H1 (cell line): Measurements from ENCODE around the gene KBTBD3. TPM values are rescaled to one million over a fixed set of nuclear protein-coding genes. Genes with fewer than 3 reads are reported as not detected.

Source experiments
- CTCF ChIA-PET: fragments of 300-600 bp; sonication (Branson Sonifier 250); formaldehyde crosslinking; loops from one replicate; lab custom pipeline; 2021; ENCODE audit not compliant: partially characterized antibody; lab: Charles Lee
- POLR2A ChIA-PET: fragments of 300-600 bp; sonication (Branson Sonifier 250); formaldehyde crosslinking; loops from one replicate; lab custom pipeline; 2021; ENCODE audit warnings: inconsistent platforms; ENCODE audit not compliant: partially characterized antibody; lab: Charles Lee
- DNase-seq, 2 experiments: peaks; one replicate each; pipeline versions ENCODE4 v3.0.0 to v3.0.0-alpha.2; 2010 to 2022; ENCODE audit warnings: low spot score in 2 of 2, low read depth in 1 of 2, mixed read lengths in 1 of 2
- FAIRE-seq: peaks from 2 replicates; lab custom pipeline; 2011; peaks lifted over from hg19 to GRCh38; lab: Jason Lieb, UNC
- H2AFZ ChIP-seq: 2 replicates; pipeline ENCODE4 v1.8.1; 2012; ENCODE audit warnings: low read length, inconsistent platforms
- H2AK5ac ChIP-seq: 2 replicates; pipeline ENCODE4 v1.6.1; 2013; ENCODE audit warnings: low read depth, low read length
- H2BK120ac ChIP-seq: replicated peaks from 2 replicates; pipeline ENCODE3; 2013; ENCODE audit warnings: low read depth, low read length, inconsistent platforms
- H2BK12ac ChIP-seq: 2 replicates; pipeline ENCODE4 v1.6.1; 2013; ENCODE audit warnings: low read depth, low read length
- H2BK15ac ChIP-seq: 2 replicates; pipeline ENCODE4 v1.6.1; 2013; ENCODE audit warnings: low read length
- H2BK20ac ChIP-seq: 2 replicates; pipeline ENCODE4 v1.6.1; 2013; ENCODE audit warnings: low read length
- H2BK5ac ChIP-seq: 2 replicates; pipeline ENCODE4 v1.6.1; 2013; ENCODE audit warnings: low read depth, low read length
- H3K14ac ChIP-seq: 2 replicates; pipeline ENCODE4 v1.6.1; 2013; ENCODE audit warnings: inconsistent platforms; ENCODE audit not compliant: insufficient read length
- H3K18ac ChIP-seq: 2 replicates; pipeline ENCODE4 v1.6.1; 2013; ENCODE audit warnings: low read length; ENCODE audit errors: extremely low read depth
- H3K23ac ChIP-seq: 2 replicates; pipeline ENCODE4 v1.6.1; 2013; ENCODE audit warnings: inconsistent platforms; ENCODE audit not compliant: insufficient read length
- H3K23me2 ChIP-seq: 2 replicates; pipeline ENCODE4 v1.6.1; 2013; ENCODE audit warnings: low read depth, low read length
- H3K27ac ChIP-seq: 2 replicates; pipeline ENCODE4 v1.6.1; 2011; ENCODE audit warnings: low read depth, low read length, inconsistent platforms
- H3K27me3 ChIP-seq, 4 experiments: replicated peaks in 1 of 4; 1 replicate in 1 of 4; 2 replicates in 3 of 4; pipeline versions ENCODE4 v1.6.1 to v1.8.1; 2011 to 2013; ENCODE audit warnings: low read length in 3 of 4, mild to moderate bottlenecking in 3 of 4, inconsistent platforms in 2 of 4, mixed read lengths in 2 of 4, moderate library complexity in 1 of 4; ENCODE audit not compliant: control insufficient read depth in 3 of 4, insufficient read depth in 3 of 4; ENCODE audit errors: extremely low read depth in 1 of 4
- H3K36me3 ChIP-seq, 4 experiments: 2 replicates each; pipeline versions ENCODE4 v1.6.1 to v1.8.1; 2011 to 2013; ENCODE audit warnings: mild to moderate bottlenecking in 4 of 4, low read length in 3 of 4, moderate library complexity in 2 of 4, control low read depth in 1 of 4, inconsistent platforms in 1 of 4; ENCODE audit not compliant: insufficient read depth in 4 of 4, control insufficient read depth in 2 of 4
- H3K4ac ChIP-seq: replicated peaks from 2 replicates; pipeline ENCODE3; 2013; ENCODE audit warnings: low read length, low read depth, mixed read lengths, inconsistent platforms; ENCODE audit not compliant: insufficient read length
- H3K4me1 ChIP-seq, 4 experiments: replicated peaks in 1 of 4; 1 replicate in 1 of 4; 2 replicates in 3 of 4; pipeline versions ENCODE4 v1.6.1 to v1.8.1; 2011 to 2013; ENCODE audit warnings: low read length in 3 of 4, inconsistent platforms in 2 of 4, mixed read lengths in 1 of 4; ENCODE audit not compliant: insufficient read depth in 4 of 4, control insufficient read depth in 3 of 4
- H3K4me2 ChIP-seq, 2 experiments: 2 replicates each; pipeline versions ENCODE4 v1.6.1 to v1.8.1; 2011 to 2013; ENCODE audit warnings: low read depth in 2 of 2, low read length in 2 of 2, control low read depth in 1 of 2, inconsistent platforms in 1 of 2, mild to moderate bottlenecking in 1 of 2; ENCODE audit not compliant: insufficient read depth in 1 of 2
- H3K4me3 ChIP-seq, 4 experiments: fragments of 200-600, 300-600 bp in 1 of 4; sonication (generic), shearing (Covaris generic), sonication (Bioruptor Twin) in 1 of 4; 2 replicates each; pipeline versions ENCODE4 v1.5.1 to v1.8.1; 2011 to 2016; ENCODE audit warnings: low read length in 4 of 4, low read depth in 3 of 4, control low read depth in 2 of 4, inconsistent platforms in 2 of 4, mild to moderate bottlenecking in 2 of 4, mixed read lengths in 1 of 4, moderate library complexity in 1 of 4; ENCODE audit not compliant: insufficient read depth in 2 of 4; ENCODE audit errors: extremely low read depth in 1 of 4
- H3K56ac ChIP-seq: replicated peaks from 2 replicates; pipeline ENCODE3; 2013; ENCODE audit warnings: low read depth, mild to moderate bottlenecking, mixed read lengths, low read length, inconsistent platforms; ENCODE audit not compliant: insufficient read length
- H3K79me1 ChIP-seq: 2 replicates; pipeline ENCODE4 v1.6.1; 2013; ENCODE audit warnings: low read depth, low read length, control low read depth
- H3K79me2 ChIP-seq, 2 experiments: 2 replicates each; pipeline versions ENCODE4 v1.6.1 to v1.8.1; 2012 to 2013; ENCODE audit warnings: low read length in 2 of 2, mild to moderate bottlenecking in 2 of 2, inconsistent platforms in 1 of 2; ENCODE audit not compliant: insufficient read depth in 2 of 2, control insufficient read depth in 1 of 2
- H3K9ac ChIP-seq, 4 experiments: replicated peaks in 1 of 4; 1 replicate in 1 of 4; 2 replicates in 3 of 4; pipeline versions ENCODE4 v1.6.1 to v1.8.1; 2011 to 2013; ENCODE audit warnings: low read depth in 3 of 4, low read length in 3 of 4, control low read depth in 2 of 4, mild to moderate bottlenecking in 2 of 4, moderate library complexity in 2 of 4, inconsistent platforms in 1 of 4; ENCODE audit errors: extremely low read depth in 1 of 4
- H3K9me3 ChIP-seq, 2 experiments: 2 replicates each; pipeline versions ENCODE4 v1.6.1 to v1.8.1; 2012 to 2013; ENCODE audit warnings: mild to moderate bottlenecking in 2 of 2, moderate library complexity in 2 of 2, control low read depth in 1 of 2, inconsistent platforms in 1 of 2, low read depth in 1 of 2, low read length in 1 of 2, mixed read lengths in 1 of 2; ENCODE audit not compliant: insufficient read depth in 2 of 2
- H4K20me1 ChIP-seq, 2 experiments: replicated peaks in 1 of 2; 2 replicates each; pipeline versions ENCODE3 to v1.8.1; 2011 to 2013; ENCODE audit warnings: inconsistent platforms in 2 of 2, low read length in 2 of 2, mild to moderate bottlenecking in 1 of 2; ENCODE audit not compliant: insufficient read depth in 2 of 2, control insufficient read depth in 1 of 2
- H4K5ac ChIP-seq: 2 replicates; pipeline ENCODE4 v1.6.1; 2013; ENCODE audit warnings: low read length, low read depth, mixed read lengths, inconsistent platforms; ENCODE audit not compliant: insufficient read length
- H4K8ac ChIP-seq: 2 replicates; pipeline ENCODE4 v1.8.0; 2013; ENCODE audit warnings: mild to moderate bottlenecking, moderate library complexity, low read length, inconsistent platforms; ENCODE audit not compliant: insufficient read depth; ENCODE audit errors: extremely low read depth
- H4K91ac ChIP-seq: replicated peaks from 2 replicates; pipeline ENCODE3; 2013; ENCODE audit warnings: low read length, mixed read lengths, inconsistent platforms; ENCODE audit not compliant: insufficient read length
- BACH1 ChIP-seq: IDR thresholded peaks from 2 replicates; pipeline ENCODE4 v1.6.1; 2012; ENCODE audit warnings: low read length, improper control_type of control experiment
- CBX8 ChIP-seq: fragments of 300-800, 300-1000 bp; sonication (generic); IDR thresholded peaks from 2 replicates; pipeline ENCODE4 v1.7.1; 2016; ENCODE audit warnings: low read depth, low read length, borderline replicate concordance
- CTCF ChIP-seq, 3 experiments: IDR thresholded peaks; 1 replicate in 2 of 3; 2 replicates in 1 of 3; pipeline versions ENCODE4 v1.5.1 to v1.6.1; 2011; ENCODE audit warnings: low read length in 3 of 3, mild to moderate bottlenecking in 3 of 3, inconsistent platforms in 2 of 3, low read depth in 1 of 3, moderate library complexity in 1 of 3; ENCODE audit not compliant: insufficient read depth in 1 of 3; ENCODE audit errors: control extremely low read depth in 1 of 3
- EGR1 ChIP-seq: IDR thresholded peaks from 2 replicates; pipeline ENCODE4 v1.6.1; 2011; ENCODE audit warnings: low read depth, low read length, borderline replicate concordance
- HDAC2 ChIP-seq, 2 experiments: fragments of 300-600 bp in 1 of 2; sonication (generic) in 1 of 2; IDR thresholded peaks; 2 replicates each; pipeline ENCODE4 v1.6.1; 2011 to 2012; ENCODE audit warnings: low read depth in 2 of 2, low read length in 2 of 2, mild to moderate bottlenecking in 2 of 2, moderate library complexity in 2 of 2, borderline replicate concordance in 1 of 2, inconsistent platforms in 1 of 2
- POLR2AphosphoS5 ChIP-seq: IDR thresholded peaks from 2 replicates; pipeline ENCODE4 v1.6.1; 2011; ENCODE audit warnings: low read depth, low read length
- POU5F1 ChIP-seq: IDR thresholded peaks from 2 replicates; pipeline ENCODE4 v1.6.1; 2011; ENCODE audit warnings: low read depth, mild to moderate bottlenecking, low read length, moderate library complexity
- SAP30 ChIP-seq: fragments of 300-600 bp; sonication (generic); IDR thresholded peaks from 2 replicates; pipeline ENCODE4 v1.7.1; 2012; ENCODE audit warnings: low read length, moderate library complexity, mild to moderate bottlenecking, inconsistent platforms; ENCODE audit not compliant: insufficient read depth, insufficient replicate concordance
- SUZ12 ChIP-seq: fragments of 200-600 bp; sonication (generic); IDR thresholded peaks from 2 replicates; pipeline ENCODE4 v1.6.1; 2012; ENCODE audit warnings: mild to moderate bottlenecking, inconsistent platforms, low read length, moderate library complexity, mixed read lengths
- TCF12 ChIP-seq: IDR thresholded peaks from 2 replicates; pipeline ENCODE4 v1.6.1; 2011; ENCODE audit warnings: low read depth, mild to moderate bottlenecking, low read length
- WGBS, 2 experiments: shearing (Covaris generic) in 1 of 2; methylation state at CpG; one replicate each; pipeline versions ENCODE4 v1.1.6 to v1.1.7; 2013 to 2015; ENCODE audit warnings: low lambda C conversion rate in 2 of 2, mixed read lengths in 2 of 2, inconsistent platforms in 1 of 2, low coverage in 1 of 2, missing lambda C conversion rate in 1 of 2; ENCODE audit not compliant: insufficient replicate concordance in 2 of 2, insufficient coverage in 1 of 2, insufficient read length in 1 of 2; ENCODE audit errors: extremely low coverage in 1 of 2, missing lambda C conversion rate in 1 of 2; 5-methylcytosine and 5-hydroxymethylcytosine counted together
- polyA plus RNA-seq, 7 experiments: library from polyadenylated mRNA; depleted of rRNA in 3 of 7; stranded (reverse) in 5 of 7; unstranded in 2 of 7; fragments of >200 nt in 5 of 7; fragments of 200-250 nt in 2 of 7; gene quantifications; 1 replicate in 5 of 7; 2 replicates in 1 of 7; 4 replicates in 1 of 7; pipeline versions ENCODE4 v1.2.1 to v1.2.3, GENCODE V29; 2011 to 2013; ENCODE audit warnings: missing spikeins in 2 of 7, mixed read lengths in 2 of 7
- total RNA-seq: library from RNA; stranded (reverse); fragmentation: NEBNext Ultra II Directional; extraction: Animal tissue kit (Norgen Biotek cat#: 25700); gene quantifications from 2 replicates; pipeline ENCODE4 v1.2.1, GENCODE V29; 2021
- TF ChIP-seq, protein P1 (sequence below): IDR thresholded peaks from 2 replicates; pipeline ENCODE4 v1.6.1; 2012; ENCODE audit warnings: inconsistent platforms

Gene KBTBD3
- total and polyA plus RNA-seq, 2 of the 8 experiments (the other 6 are each of a cell fraction or from before 2014, with no cell fraction given) = 1.2 to 6.1 TPM

- H3K36me3 ChIP-seq = no peaks in the 10 kb centered on the region
- H2BK20ac ChIP-seq = no peak overlapping the region
- H3K23ac ChIP-seq = no peak overlapping the region
- H3K27ac ChIP-seq = no peak overlapping the region
- DNase-seq (no peak), FAIRE-seq (no peak)
- no peak overlapping the region for H3K56ac ChIP-seq
- peaks cover 0 to 5% (median 0%) of the 10 kb centered on the region in 4 experiments; a peak in 2 of 7 replicates for H3K4me1 ChIP-seq
- CTCF ChIA-PET = interaction anchor here (1.1 to 2.0 kb wide), 3 partner anchors 27 to 50 kb away, joined by 3 to 9 read pairs (median 4); no protein-coding TSS in a partner anchor
- no peak overlapping the region for H3K4ac ChIP-seq
- H3K27me3 ChIP-seq = no peaks in the 10 kb centered on the region
- H3K14ac ChIP-seq = no peak overlapping the region
- H3K79me2 ChIP-seq = no peaks in the 10 kb centered on the region
- H2AK5ac ChIP-seq = no peak overlapping the region
- H2AFZ ChIP-seq = no peak overlapping the region
- no peak overlapping the region for H4K5ac ChIP-seq
- no peak overlapping the region for H4K8ac ChIP-seq
- no peaks in the 10 kb centered on the region for H3K79me1 ChIP-seq
- no peaks in the 10 kb centered on the region for H3K9me3 ChIP-seq
- H2BK120ac ChIP-seq = no peak overlapping the region
- no peak overlapping the region for H2BK5ac ChIP-seq
- no peak overlapping the region for H2BK12ac ChIP-seq
- H4K20me1 ChIP-seq = no peaks in the 10 kb centered on the region
- no peak overlapping the region for H4K91ac ChIP-seq
- no peak overlapping the region for H3K9ac ChIP-seq
- POLR2A ChIA-PET = no interaction called here
- H2BK15ac ChIP-seq = no peak overlapping the region
- no peak overlapping the region for H3K4me3 ChIP-seq
- H3K4me2 ChIP-seq = no peak overlapping the region
- WGBS, 2 experiments = 90% methylated on average over 6 of the region's 6 CpGs; no CpG with 5 or more reads in 1 of the 2 experiments
- H3K18ac ChIP-seq = no peak overlapping the region
- no peaks in the 10 kb centered on the region for H3K23me2 ChIP-seq
- TF ChIP-seq TCF12 (no peak), HDAC2 (IDR thresholded peaks at IDR 0.05; ENCODE audit: borderline replicate concordance in 1 of 2, low read depth in 2 of 2, low read length in 2 of 2) (no peak), SUZ12 (no peak), CBX8 (no peak), SAP30 (no peak), POLR2AphosphoS5 (no peak), CTCF (IDR thresholded peaks at IDR 0.05; ENCODE audit: control extremely low read depth in 1 of 3, insufficient read depth in 1 of 3, low read depth in 1 of 3, low read length in 3 of 3) (no peak), EGR1 (no peak), BACH1 (no peak), POU5F1 (no peak)
- TF ChIP-seq, protein P1, sequence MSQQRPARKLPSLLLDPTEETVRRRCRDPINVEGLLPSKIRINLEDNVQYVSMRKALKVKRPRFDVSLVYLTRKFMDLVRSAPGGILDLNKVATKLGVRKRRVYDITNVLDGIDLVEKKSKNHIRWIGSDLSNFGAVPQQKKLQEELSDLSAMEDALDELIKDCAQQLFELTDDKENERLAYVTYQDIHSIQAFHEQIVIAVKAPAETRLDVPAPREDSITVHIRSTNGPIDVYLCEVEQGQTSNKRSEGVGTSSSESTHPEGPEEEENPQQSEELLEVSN = no peak
Observed at GRCh38 chr11:106105986-106106385, 28.8 kb upstream of the KBTBD3 start.
